GM19328 (cell line): ENCODE results near the gene RGS4.
"Not testable (repeated sequence)": the region's sequence is repeated elsewhere in the genome, so short reads cannot be mapped to it uniquely, and the experiment has no call there.

Experiments
- ATAC-seq: cut with Tn5 transposase; IDR thresholded peaks from one replicate; pipeline ENCODE4 v1.9.1; 2021; ENCODE audit warnings: mild to moderate bottlenecking, moderate library complexity; ENCODE audit not compliant: unreplicated experiment

Gene RGS4

GRCh38 chr1:163066686-163067085, 2.5 kb upstream of the RGS4 start:
- no peak for ATAC-seq

DNA sequence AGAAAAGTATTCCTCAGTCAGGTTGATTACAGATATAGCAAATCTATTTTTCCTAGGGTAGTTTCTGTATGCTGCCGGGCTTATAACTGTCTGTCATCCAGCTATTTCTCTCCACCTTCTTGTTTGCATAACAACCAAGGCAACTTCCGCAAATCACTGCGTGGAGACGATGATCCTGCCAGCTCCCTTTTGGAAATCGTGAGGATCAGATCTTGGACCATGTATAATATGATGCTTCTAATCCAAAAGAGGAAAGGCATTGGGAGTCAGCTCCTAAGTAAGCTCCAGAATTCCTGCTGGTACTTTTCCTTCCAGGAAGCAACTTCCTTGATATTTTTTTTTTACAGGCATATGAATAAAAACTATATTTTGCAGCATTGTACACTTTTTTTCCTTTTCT, 445 bp upstream of the RGS4 start:
- ATAC-seq, result no peak

DNA sequence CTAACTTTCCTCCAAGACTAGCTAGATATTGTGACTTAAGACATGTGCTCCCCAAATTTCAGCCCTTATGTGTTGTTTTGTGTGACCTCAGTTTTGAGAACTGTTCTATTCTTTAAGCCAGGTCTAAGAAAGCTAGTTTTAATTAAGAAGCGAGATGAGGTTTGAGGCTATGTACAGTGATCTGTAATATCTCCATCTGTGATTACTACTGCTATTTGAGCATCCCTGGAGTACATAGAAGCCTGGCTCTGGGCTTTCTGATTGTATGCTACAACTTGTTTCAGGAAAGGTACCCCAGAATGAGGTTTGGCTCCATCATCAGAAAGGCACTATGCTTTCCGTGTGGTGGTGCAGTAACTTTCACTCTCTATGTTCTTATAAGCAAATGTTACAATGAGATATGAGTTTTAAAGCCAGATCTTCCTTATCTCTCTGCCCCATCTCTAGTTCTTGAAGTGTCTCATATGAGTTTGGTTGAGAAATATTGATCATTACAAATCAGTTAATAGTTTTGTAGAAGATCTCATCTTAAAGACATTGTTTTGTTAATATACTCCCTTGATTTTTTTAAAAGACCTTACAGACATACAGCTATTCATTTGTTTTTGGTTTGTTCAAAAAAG, 605 bp downstream of the RGS4 start:
- ATAC-seq, result no peak

DNA sequence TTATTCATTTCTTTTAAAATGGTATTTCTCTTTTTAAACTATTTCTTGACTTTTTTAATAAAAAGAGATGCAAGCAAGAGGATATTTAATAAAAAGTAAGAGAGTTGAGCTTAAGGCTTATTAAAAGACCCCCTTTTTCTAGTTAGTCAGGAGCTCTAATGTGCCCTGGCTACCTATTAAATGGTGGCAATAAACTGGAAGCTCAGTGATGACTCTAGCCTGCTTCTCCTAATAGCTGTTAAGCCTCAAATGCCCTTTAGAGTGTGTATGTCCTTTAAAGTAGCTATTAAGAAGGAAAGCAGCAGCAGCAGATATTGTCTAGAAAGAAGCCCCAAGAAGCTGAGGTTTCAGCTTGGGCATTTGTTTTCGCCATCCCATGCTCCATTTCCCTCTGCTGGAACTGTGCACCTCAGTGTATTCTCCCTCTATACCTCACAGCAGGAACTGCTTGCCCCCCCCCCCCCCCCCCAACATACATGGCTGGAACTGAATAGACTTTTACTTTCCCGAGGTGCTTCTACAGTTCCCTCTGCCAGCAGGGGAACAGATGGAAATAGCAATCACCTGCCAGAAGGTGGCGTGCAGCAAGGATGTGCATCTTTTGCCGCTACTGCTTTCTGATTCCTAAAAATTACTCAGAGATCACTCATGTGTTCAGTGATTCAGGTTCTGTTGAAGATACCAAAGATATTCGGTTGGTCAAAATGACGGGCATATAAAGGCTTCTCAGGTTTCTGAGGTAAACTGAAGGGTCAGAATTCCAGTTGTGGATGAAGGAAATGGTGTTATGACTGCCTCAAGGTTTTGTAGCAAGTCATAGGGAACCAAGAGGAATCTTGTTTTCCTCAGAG, 2.5 kb downstream of the RGS4 start:
- ATAC-seq, result peak; percentile 51

- no peak for ATAC-seq
These were observed 3.5 kb downstream of the RGS4 start for GRCh38 chr1:163072658-163073057.

- no peak for ATAC-seq
These were observed 4.8 kb downstream of the RGS4 start for GRCh38 chr1:163074004-163074403.

DNA sequence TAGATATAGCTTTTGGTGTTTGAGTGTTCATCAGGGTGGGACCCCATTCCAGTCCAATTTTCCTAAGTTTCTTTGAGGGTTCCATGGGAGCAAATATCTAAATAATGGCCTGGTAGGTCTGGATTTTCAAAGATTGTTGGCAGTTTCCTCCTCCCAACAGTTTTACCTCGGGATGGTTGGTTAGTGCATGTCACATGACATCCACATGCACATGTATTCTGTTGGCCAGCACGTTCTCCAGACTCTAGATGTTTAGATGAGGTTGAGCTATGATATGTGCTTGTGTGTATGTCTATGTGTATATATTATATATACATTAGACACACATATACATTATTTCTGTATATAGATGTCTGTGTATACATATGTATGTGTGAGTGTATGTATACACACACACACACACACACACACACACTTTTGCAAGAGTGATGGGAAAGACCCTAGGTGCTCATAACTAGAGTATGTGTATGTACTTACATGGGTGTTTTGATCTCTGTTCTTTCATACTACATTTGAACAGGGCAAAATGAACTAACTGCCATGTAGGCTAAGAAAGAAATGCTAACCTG, 5.6 kb downstream of the RGS4 start:
- ATAC-seq, result no peak

DNA sequence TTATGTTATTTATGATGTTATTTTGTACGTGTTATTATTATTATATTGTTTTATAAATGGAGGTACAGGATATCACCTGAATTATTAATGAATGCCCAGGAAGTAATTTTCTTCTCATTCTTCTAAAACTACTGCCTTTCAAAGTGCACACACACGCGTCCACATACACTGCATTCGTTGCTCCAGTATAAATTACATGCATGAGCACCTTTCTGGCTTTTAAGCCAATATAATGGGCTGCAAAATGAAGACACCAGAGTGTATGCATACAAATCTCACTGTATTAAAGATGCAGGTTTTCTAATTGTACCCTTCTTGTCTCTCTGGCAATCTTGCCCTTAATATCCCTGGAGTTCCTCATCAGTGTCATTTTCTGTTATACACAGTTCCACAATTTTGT, 6.9 kb downstream of the RGS4 start:
- ATAC-seq, result no peak

- no peak for ATAC-seq
These were observed 7.3 kb downstream of the RGS4 start for GRCh38 chr1:163076446-163076845.

DNA sequence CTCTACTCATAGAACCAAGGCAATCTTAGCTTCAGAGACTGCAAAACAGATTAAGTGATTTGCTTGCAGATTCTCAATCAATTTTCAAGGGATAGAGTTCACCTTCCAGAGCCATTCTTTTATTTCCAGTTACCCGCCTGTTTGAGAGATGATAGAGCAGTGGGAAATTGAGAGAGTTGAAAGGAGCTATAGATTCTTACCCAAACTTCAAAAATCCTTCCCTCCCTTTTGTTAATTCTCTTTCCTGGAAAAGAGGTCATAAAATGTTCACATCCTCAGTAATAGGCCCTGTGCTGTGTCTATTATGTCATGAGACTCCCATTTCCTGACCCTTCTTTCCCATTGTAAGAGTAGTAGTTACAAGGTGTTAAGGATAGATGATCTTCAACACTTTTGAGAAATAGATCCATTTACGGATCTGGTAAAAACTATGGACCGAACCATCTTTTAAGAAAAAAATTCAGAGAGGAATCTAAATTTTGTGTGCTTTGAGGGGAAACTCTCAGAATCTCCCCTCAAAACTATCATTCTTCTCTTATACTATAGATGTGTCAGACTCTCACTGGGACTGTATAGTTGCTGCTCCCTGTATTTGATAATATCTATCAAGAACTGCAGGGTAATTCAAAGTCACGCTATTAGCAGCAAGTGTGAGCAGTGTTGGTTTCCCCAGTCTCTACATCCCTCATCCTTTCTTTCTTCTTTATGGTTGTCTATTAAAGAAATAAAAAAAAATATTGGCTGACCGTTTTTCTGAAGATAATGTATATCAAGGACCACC, 8.0 kb downstream of the RGS4 start:
- ATAC-seq, result no peak

DNA sequence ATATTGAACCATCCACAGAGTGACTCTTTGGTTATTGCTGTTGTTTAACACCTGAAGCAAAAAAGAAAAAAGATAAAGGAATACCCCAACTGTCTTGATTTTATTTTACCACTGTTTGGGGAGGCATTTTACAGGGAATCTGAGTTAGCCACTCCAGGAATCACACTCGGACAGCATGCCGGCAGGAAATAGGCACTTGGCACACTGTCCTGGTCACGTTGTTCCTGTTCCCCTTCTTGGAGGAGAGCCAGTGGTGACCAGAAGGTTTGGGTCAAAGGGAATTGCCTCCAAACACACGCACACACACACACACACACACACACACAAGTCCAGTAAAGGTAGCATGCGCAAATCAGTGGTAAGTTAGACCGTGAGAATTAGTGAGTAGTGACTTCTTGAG, 13.8 kb downstream of the RGS4 start:
- ATAC-seq, result no peak

- no peak for ATAC-seq
These were observed 14.5 kb downstream of the RGS4 start for GRCh38 chr1:163083690-163084089.

DNA sequence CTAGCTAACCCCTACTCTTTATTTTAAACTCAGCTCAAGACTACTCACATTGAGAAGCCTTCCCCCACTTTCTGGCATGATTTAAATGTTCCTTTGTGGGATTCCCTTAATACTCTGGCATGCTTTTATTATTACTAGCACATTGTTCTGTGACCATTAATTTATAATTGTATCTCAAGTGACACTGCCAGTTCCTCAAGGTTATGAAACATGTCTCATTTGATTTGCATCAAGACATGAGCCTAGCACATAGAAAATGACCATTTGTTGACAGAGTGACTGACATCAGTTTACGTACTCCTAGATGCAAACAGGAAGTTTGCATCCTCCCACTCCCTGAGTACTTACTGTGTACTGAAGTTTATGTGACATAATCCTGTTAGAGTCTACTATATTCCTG, 15.2 kb downstream of the RGS4 start:
- no peak for ATAC-seq

DNA sequence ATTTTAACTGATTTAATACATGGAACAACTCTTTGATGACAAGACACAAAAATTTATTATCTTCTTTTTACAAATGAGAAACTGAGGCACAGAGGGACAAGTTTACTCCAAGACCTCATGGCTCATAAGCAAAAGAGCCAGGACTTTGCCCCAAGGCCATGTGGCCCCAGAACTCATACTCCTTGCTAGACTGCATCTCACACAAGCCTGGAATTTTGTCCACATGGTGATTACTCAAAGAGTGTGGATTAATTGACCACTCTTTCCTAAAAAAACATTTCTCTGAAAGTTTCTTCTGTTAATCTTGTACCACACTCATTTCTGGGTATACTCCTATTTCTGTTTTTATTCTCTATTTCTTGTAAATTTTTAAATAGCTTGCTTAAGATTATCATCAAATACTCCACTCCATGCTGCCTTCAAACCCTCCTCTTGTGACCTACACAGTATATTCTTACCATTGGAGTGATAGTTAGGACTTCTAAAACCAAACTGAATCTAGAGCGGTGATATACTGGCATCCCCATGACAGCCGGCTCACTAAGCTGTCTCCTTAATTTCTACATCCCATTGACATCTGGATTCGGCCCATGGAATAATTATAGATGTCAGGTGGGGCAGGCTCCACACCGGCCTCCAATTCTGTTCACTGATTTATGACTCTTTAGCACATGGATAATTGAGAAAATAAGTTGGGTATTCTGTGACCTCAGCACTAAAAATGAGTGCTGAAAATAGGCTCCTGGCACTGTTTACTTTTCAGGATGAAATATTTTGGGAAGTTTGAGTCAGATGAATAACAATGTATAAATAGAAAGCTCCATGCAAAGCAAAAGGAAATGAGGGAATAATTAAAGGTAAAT, 16.1 kb downstream of the RGS4 start:
- no peak for ATAC-seq

GRCh38 chr1:163085904-163086268, 16.7 kb downstream of the RGS4 start:
- no peak for ATAC-seq

- ATAC-seq, result not testable (repeated sequence)
These were observed 20.0 kb downstream of the RGS4 start for GRCh38 chr1:163089117-163089516.

GRCh38 chr1:163090321-163090945, 21.3 kb downstream of the RGS4 start:
- ATAC-seq, result no peak

DNA sequence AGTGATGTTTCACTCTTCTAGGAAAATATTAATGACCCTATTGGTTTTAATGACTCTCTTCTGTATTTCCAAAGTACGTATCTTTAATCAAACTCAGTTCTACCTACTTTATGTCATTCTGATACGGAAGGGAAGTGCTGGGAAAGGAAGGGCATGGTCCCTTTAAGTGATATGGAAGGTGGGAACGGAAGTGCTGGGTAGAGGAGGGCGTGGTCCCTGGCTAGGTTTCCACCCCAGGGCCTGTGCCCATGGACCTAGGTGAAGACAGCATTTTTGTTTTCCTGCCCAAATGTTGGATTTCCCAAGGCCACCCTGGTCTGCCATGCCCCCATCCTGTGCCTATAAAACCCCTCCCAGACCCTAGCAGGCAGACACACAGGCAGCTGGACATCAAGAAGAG, 24.0 kb downstream of the RGS4 start:
- no peak for ATAC-seq

- no peak for ATAC-seq
These were observed 24.4 kb downstream of the RGS4 start for GRCh38 chr1:163093579-163093978.

- ATAC-seq, result no peak
These were observed 25.0 kb downstream of the RGS4 start for GRCh38 chr1:163094182-163094581.
